HG02943 (cell line): ENCODE measurements around the gene STYXL1.

Source experiments
- ATAC-seq: cut with Tn5 transposase; IDR thresholded peaks from one replicate; pipeline ENCODE4 v1.9.1; 2021; ENCODE audit warnings: mild to moderate bottlenecking, low read depth, moderate library complexity; ENCODE audit not compliant: unreplicated experiment

The STYXL1 gene

DNA sequence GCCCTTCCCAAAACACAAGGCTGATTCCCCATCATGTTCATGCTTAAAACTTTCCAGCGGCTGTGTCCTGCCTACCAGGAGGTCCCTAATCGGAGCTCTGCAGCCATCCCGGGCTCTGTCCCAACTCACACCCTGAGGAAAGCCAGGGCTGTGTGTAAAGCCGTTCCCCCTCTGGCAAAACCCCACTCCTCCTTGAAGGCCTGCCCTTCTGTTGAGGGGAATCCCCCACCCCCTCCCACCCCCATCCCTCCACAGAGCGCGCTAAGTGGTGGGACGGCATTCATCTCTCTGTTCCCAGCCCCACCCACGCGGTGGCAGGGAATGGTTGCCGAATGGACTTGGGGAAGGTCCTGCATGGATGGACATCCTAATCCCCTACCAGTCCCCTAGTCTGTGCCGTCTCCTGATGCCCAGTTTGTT, 52.7 kb downstream of the STYXL1 start:
- no peak for ATAC-seq

DNA sequence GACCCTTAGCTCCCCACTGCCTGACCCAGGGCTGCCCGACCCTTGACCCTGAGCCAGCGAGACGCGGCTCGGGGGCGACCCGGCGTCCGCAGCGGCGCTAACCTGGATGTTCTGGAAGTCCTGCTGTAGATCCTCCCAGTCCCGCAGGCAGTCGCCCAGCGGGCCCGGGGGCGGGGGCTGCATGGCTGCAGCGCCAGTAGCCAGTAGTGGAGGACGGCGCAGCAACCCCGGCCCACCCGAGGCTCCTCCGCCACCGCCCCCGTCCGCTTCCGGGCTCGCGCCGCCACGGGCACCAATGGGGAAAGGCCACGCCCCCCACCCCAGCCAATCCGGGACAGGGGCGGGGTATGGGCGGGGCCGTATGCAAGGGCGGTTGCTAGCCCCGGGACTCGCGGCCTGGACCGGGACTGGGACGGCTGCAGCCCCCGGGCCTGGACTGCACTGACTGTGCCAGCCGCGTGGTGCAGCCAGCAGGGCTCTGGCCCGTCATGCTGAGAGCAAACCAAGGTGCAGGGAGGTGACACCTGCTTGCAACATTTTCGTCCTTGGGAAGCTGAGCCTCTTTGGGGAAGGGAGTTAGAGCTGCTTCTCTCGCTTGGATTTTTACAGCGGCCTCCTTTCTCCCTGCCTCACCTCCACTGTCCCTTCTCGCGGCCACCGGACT, 53.3 kb downstream of the STYXL1 start, which contains the start of gene TMEM120A:
Gene TMEM120A (minus strand): TSS at position 208 of the 664 bp plus-strand sequence. CDS start 25 bp downstream, at position 183.
- peak; percentile 93 for ATAC-seq

DNA sequence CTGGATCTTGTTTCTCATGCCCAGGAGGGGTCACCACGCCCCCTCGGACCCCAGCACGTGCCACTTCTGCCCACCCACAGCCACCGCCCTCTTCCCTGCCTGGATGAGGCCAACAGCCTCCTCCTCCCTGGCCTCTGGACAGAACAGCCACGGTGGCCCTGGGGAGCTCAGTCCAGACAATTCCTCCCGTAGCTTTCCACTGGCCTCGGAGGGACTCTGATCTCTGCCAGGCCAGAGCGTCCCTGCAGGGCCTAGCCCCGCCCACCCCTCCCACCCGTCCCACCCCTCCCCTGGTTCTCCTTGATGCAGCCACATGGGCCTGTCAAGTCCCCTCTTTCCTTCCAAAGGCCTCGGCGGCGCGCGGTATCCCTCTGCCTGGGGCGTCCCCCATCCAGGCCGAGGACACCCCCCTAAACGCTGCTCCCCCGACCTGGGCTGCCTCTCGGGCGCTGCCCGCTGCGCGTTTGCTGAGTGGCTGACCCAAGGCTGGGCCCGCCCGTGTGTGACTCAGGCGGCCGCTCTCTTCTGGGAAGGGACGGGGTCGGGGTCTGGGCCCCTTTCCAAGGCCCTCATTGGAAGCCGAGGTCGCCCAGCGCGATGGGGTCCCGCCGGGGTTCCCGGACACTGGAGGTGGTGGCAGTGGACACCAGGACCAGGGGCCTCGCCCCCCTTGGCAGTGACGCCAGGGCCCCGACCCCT, 54.0 kb downstream of the STYXL1 start:
- ATAC-seq: peak; percentile 12

DNA sequence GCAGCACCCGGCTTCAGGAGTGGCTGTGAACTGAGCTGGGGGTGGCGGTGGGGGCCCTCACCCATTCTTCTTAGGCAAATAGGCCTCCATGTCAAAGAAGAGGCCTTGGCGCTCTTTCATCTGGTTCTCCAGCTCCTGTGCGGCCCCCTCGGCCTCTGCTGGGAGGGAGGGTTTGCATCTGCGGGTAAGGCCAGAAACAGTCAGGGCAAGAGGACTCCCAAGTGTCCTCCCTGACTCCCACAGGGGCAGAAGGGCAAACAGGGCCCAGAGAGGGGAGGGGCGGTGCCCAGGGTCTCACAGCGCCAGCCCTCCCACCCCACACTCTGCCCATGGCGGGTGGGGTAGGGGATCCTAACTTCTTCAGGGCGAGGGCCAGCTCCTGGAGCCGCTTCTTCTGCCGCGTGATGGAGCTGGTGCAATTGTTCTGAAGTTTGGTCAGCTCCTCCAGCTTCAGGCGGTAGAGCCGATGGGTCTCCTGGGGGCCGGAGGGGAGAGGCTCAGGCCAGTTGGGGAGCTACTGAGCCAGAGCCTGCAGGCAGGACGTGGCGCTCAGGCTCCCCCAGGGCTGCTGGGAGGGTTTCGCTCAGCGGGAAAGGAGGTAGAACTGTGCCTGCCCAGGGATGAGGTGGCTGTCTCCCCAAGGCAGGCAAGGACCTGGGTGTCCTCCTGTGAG, 55.6 kb downstream of the STYXL1 start:
- ATAC-seq: no peak

DNA sequence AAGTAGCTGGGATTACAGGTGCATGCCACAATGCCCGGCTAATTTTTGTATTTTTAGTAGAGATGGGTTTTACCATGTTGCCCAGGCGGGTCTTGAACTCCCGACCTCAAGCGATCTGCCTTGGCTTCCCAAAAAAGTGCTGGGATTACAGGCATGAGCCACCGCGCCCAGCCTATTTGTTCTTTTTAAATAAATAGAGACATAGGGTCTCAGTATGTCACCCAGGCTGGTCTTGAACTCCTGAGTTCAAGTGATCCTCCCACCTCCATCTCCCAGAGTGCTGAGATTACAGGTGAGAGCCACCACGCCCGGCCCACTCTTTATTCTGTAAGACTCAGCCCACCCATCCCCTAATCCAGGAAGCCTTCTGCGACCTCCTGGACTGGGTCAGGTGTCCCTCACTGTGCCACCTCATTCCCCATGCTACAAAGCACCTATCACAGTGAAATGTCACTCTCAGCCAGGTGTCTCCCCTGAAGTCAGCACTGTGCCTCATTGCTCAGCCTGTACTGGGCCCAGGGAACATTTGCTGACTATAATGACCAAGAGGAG, 56.2 kb downstream of the STYXL1 start:
- ATAC-seq: no peak

DNA sequence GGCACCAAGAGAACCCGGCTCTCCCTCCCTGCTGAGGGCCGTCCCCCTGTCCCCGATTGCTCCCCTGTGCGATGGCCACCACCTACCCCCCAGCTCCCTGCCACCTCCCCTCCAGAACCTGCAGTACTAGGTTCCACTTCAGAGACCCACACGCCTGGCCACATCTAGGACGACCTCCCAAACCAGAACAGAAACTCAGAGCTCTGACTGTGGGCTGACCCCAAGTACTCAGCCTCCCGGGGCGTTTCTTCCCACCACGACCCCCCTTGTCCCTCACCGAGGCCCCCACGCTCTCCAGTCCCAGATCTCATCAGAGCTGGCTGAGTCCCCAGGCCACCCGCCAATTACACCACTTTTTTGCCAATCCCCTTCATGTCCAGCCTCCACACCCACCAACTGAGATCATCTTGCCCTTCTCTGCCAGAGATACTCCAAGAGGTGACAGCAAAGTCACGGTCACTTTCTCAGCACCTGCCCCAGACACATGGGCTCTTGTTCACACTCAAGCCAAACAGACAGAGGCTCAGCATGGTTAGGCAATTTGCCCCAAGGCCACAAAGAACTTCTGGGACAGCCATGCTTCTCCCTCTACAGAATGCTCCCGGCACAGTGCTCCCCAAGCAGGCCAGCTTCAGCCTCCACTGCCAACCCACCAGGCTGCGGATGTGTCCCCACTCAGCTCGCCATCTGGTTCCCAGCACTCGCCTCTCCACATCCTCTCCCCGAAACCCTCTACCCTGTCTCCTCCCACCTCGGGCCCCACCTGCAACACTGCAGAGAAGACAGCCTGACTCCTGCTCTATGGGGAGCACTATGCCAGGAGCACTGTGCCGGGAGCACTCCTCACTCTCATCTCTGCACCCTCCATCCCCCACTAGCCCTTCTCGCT, 58.1 kb downstream of the STYXL1 start:
- no peak for ATAC-seq

DNA sequence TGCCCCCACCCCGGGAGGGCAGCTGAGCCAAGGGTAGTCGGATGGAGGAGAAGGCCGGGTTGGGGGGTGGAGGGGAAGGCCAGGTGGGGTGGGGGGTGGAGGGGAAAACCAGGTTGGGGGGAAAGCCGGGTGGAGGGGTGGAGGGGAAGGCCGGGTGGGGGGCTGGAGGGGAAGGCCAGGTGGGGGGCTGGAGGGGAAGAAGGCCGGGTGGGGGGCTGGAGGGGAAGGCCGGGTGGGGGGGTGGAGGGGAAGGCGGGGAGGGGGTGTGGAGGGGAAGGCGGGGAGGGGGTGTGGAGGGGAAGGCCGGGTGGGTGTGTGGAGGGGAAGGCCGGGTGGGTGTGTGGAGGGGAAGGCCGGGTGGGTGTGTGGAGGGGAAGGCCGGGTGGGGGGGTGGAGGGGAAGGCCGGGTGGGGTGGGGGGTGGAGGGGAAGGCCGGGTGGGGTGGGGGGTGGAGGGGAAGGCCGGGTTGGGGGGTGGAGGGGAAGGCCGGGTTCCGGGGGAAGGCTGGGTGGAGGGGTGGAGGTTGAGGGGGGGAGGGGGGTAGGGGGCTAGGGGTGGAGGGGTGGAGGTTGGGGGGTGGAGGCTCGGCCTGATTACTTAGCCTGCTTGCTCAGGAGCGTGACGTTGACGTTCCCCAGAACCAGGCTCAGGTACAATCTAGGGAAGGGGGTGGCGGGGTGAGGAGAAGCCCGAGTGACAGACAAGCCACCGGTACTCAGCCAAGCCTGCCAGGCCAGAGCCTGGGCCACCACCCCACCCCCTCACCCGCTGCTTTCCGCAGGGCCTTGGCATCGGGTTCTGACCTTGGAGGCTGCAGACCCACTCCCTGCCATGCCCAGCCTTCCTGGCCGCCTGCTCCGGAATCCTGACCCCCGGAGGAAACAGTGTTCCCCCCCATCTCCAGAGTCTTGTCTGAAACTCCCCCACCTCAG, 59.0 kb downstream of the STYXL1 start:
- ATAC-seq: no peak

DNA sequence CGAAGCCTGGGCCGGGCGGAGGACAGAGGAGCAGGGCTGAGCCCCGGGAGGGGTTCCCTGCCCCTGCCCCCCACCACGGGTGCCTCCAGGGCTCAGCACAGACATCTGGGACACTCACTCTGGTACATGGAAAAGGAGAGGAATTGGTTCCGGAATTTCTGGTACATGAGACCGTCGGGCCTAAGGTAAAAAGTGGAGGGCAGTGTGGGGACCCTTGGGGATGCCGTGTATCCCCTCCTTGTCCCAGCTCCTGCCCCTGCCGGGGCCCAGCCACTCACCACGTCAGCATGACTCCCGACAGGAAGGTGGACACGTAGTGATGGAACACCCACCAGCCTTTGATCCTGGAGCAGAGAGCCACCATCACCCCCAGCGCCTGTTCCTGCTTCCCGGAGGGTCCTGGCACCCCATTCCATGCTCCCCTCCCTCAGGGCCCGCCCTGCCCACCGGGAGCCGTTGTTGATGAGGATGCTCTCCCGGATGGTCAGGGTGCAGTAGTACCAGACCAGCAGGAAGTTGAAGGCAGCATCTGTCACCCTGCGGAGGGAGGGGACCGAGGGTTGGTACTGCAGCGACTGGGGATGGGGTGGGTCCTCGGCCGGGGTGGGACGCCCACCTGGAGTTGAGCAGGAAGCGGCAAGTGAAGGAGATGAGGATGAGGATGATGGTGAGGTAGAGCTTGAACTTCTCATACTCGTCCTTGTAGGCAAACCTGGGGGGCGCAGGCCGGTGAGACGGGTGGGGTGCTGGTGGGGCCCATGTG, 59.8 kb downstream of the STYXL1 start:
- ATAC-seq: no peak

DNA sequence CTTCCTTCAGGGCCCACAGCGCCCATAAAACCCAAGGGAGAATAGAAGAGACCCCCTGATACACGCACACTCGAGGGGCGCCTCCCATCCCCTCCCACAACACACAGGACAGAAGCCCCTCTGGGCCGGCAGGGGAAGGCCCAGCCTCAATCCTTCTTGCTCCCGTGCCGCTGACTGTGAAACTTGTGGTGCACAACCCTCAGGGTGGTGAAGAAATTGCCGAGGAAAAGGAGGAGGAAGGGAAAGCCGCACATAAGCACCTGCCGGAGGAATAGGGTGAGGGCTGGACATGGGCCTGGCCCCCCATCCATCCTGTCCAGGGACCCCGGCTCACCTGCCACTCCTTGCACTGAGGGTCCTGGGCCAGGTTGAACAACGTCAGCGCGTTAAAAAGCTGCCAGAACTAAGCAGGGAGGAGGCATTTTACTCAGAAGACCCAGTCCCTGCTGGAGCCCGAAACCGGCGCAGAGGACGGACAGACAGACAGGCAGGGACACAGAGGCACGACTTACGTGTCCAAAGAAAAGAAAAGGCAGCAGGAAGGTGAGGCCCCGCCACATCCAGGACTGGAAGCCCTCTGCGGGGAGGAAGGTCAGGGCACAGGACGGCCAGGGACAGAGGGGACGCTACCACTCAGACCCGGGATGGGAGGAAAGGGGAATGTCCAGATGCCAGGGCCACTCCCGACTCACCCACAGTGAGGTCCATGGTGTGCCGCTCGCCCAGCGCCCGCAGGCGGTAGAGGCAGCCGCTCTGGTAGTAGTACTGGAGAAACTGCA, 60.6 kb downstream of the STYXL1 start:
- ATAC-seq: no peak

DNA sequence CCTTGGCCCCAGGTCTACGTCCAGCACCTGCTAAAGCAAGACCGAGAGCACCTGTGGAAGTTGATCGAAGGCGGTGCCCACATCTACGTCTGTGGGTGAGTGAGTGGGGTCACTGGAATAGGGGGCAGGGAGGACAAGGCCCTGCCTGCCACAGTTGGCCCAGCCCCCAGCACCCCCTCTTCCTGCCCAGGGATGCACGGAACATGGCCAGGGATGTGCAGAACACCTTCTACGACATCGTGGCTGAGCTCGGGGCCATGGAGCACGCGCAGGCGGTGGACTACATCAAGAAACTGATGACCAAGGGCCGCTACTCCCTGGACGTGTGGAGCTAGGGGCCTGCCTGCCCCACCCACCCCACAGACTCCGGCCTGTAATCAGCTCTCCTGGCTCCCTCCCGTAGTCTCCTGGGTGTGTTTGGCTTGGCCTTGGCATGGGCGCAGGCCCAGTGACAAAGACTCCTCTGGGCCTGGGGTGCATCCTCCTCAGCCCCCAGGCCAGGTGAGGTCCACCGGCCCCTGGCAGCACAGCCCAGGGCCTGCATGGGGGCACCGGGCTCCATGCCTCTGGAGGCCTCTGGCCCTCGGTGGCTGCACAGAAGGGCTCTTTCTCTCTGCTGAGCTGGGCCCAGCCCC, 61.5 kb downstream of the STYXL1 start:
- ATAC-seq: no peak

DNA sequence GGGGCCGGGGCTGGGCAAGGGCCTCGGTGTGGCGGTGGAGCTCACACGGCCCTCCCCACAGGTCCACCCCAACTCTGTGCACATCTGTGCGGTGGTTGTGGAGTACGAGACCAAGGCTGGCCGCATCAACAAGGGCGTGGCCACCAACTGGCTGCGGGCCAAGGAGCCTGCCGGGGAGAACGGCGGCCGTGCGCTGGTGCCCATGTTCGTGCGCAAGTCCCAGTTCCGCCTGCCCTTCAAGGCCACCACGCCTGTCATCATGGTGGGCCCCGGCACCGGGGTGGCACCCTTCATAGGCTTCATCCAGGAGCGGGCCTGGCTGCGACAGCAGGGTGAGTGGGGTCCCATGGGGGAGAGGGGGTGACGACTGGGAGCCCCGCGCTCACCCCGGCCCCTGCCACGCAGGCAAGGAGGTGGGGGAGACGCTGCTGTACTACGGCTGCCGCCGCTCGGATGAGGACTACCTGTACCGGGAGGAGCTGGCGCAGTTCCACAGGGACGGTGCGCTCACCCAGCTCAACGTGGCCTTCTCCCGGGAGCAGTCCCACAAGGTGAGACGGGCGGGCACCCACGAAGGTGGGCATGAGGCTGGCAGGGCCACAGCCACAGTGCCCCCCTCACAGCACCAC, 62.2 kb downstream of the STYXL1 start:
- ATAC-seq: no peak

DNA sequence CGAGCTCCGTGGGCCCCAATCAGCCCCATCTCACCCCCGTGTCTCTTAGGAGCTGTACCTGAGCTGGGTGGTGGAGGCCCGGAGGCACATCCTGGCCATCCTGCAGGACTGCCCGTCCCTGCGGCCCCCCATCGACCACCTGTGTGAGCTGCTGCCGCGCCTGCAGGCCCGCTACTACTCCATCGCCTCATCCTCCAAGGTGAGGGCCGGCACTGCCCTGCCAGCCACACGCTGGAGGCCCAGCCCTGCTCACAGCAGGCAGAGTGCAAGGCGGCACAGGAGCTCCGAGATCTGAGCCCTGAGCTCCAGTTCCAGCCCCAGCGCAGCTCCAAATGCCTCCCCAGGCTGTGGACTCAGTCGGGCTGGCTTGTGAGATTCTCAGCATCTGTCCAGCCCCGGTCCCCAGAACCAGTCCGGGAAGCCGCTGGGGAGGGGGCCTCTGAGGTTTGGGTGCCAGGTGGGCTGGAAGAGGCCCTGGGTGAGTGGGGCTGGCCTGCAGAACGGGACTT, 62.7 kb downstream of the STYXL1 start:
- no peak for ATAC-seq

DNA sequence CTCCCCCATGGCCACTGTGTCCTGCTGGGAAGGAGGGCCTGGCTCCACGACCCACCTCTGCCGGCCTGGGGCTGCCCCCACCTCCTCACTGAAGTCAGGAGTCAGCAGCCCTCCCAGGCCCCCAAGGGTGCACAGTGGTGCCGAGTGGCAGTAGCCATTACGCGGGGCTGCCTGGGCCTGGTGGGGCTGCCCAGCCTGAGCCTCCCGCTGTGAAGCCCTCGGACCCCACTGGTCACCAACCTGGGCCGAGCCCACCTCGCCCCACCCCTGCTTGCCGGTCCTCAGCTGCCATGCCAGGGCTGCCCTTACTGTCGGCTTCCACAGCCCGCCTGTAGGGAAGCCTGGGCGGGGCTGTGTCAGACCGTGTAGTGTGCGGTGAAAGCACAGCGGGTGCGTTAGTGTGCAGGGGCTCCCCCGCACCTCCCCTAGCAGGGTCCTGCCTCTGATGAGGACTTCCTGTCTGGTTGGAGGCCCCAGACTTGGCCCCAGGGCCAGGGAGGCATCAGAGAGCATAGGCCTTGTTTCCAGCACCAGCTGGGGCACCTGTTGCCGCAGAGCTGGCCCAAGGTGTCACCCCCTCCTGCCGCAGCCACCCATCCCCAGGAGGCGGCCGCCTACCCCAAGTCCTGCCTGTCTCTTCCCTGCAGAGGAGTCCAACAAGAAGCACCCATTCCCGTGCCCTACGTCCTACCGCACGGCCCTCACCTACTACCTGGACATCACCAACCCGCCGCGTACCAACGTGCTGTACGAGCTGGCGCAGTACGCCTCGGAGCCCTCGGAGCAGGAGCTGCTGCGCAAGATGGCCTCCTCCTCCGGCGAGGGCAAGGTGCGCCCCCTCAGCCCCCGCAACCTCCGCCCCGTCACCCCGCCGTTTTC, 63.4 kb downstream of the STYXL1 start:
- ATAC-seq: no peak

DNA sequence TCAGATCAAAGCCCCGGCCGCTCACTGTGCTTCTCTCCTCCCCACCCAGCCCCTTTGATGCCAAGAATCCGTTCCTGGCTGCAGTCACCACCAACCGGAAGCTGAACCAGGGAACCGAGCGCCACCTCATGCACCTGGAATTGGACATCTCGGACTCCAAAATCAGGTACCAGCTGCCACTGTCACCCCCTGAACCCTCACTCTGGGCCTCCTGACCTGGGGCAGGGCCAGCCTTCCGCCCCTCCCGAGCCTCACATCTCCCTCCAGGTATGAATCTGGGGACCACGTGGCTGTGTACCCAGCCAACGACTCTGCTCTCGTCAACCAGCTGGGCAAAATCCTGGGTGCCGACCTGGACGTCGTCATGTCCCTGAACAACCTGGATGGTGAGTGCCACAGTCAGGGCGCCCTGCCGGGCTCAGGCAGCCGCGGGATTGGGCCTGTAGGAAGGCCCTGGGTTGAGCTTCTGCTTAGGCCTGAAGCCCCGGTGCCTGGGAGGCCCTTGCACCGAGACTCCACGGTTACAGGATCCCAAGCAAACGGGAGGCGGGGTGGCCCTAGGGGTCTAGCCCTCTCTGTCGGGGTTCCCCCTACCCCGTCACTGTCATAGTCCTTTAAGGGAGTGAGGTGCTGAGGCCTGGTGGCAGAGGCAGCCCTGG, 64.2 kb downstream of the STYXL1 start:
- ATAC-seq: no peak
